ENCODE measurements around the gene PHF12.
"Not testable (repeated sequence)": the region's sequence is repeated elsewhere in the genome, so short reads cannot be mapped to it uniquely, and the experiment has no call there.

The PHF12 gene

GRCh38 chr17:28882154-28882895 lies 69.0 kb downstream of the PHF12 start:
- DNase-seq (ENCODE audit: insufficient read length, low spot score) (no peak), FAIRE-seq (no peak)
- TF ChIP-seq TAF1 (IDR thresholded peaks at IDR 0.05; ENCODE audit: low read depth, low read length) (no peak), POLR2AphosphoS5 (IDR thresholded peaks at IDR 0.05; ENCODE audit: low read depth, low read length) (no peak), POLR2A (IDR thresholded peaks at IDR 0.05; ENCODE audit: low read depth, low read length) (no peak), PAX5 (IDR thresholded peaks at IDR 0.05; ENCODE audit: insufficient read depth, low read length, severe bottlenecking) (no peak), POU2F2 (IDR thresholded peaks at IDR 0.05; ENCODE audit: low read depth, low read length) (no peak), SPI1 (IDR thresholded peaks at IDR 0.05; ENCODE audit: low read depth, low read length) (no peak)

DNA sequence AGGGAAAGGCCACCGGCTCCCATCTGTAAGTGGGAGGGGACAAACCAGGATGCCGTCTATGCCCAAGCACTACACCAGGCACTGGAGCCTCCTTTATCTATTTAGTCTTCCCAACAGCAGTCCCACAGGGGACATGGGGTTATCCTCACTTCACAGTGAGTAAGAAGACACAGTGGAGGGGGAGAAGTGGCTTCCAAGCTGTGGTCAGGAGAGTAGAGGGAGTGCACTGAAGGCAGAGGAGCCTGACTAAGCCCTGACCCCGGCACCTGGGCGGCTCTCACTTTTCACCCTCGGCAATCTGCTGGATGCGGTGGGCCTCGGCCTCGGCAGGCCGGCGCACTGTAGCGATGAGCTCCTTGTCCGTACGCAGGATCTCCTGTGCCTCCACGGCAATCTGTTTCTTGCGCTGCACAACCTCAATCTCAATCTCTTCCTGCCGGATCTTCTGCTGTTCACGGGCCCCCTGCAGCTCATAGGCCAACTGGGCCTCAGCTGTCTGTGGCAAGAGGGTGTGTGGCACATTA lies 69.7 kb downstream of the PHF12 start:
- FAIRE-seq (no peak), DNase-seq (ENCODE audit: insufficient read length, low spot score) (no peak)
- no peak for TF ChIP-seq SPI1 (IDR thresholded peaks at IDR 0.05; ENCODE audit: low read depth, low read length)
- TF ChIP-seq POLR2AphosphoS5 (IDR thresholded peaks at IDR 0.05; ENCODE audit: low read depth, low read length), result no peak
- no peak for TF ChIP-seq POU2F2 (IDR thresholded peaks at IDR 0.05; ENCODE audit: low read depth, low read length)
- no peak for TF ChIP-seq PAX5 (IDR thresholded peaks at IDR 0.05; ENCODE audit: insufficient read depth, low read length, severe bottlenecking)

DNA sequence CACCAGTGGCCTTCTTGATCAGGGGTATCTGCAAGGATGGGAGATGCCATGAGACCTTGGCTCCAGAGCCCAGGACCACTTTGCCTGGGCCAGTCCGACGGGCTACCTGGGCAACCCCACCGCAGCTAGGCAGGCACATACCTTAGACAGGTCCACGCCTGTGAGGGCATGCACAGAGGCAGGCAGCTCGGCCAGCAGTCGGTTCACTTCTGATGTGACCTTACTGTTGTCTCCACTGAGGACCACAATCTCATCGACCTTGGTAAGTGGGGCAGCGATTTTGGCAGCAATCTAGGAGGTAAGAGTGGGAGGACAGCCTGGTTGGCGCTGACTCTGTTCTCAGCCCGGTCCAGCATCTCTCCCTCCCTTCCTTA lies 70.8 kb downstream of the PHF12 start:
- no peak for FAIRE-seq
- TF ChIP-seq POU2F2 (IDR thresholded peaks at IDR 0.05; ENCODE audit: low read depth, low read length), result no peak
- no peak for TF ChIP-seq PAX5 (IDR thresholded peaks at IDR 0.05; ENCODE audit: insufficient read depth, low read length, severe bottlenecking)
- TF ChIP-seq POLR2AphosphoS5 (IDR thresholded peaks at IDR 0.05; ENCODE audit: low read depth, low read length), result no peak
- no peak for TF ChIP-seq SPI1 (IDR thresholded peaks at IDR 0.05; ENCODE audit: low read depth, low read length)
- TF ChIP-seq TAF1 (IDR thresholded peaks at IDR 0.05; ENCODE audit: low read depth, low read length), result no peak
- no peak for TF ChIP-seq POLR2A (IDR thresholded peaks at IDR 0.05; ENCODE audit: low read depth, low read length)

GRCh38 chr17:28879886-28880571 lies 71.3 kb downstream of the PHF12 start:
- no peak for TF ChIP-seq SPI1 (IDR thresholded peaks at IDR 0.05; ENCODE audit: low read depth, low read length)
- no peak for TF ChIP-seq POU2F2 (IDR thresholded peaks at IDR 0.05; ENCODE audit: low read depth, low read length)
- no peak for TF ChIP-seq PAX5 (IDR thresholded peaks at IDR 0.05; ENCODE audit: insufficient read depth, low read length, severe bottlenecking)
- TF ChIP-seq TAF1 (IDR thresholded peaks at IDR 0.05; ENCODE audit: low read depth, low read length), result no peak
- no peak for TF ChIP-seq POLR2A (IDR thresholded peaks at IDR 0.05; ENCODE audit: low read depth, low read length)
- TF ChIP-seq POLR2AphosphoS5 (IDR thresholded peaks at IDR 0.05; ENCODE audit: low read depth, low read length), result no peak
- FAIRE-seq (no peak), DNase-seq (ENCODE audit: insufficient read length, low spot score) (no peak)

More for the DNA sequence above, 70.8 kb downstream of the PHF12 start:
- no peak for DNase-seq (ENCODE audit: insufficient read length, low spot score)

GRCh38 chr17:28878981-28879380 lies 72.3 kb downstream of the PHF12 start:
- FAIRE-seq (peak; percentile 91), DNase-seq (ENCODE audit: insufficient read length, low spot score) (peak; percentile 70)
- TF ChIP-seq POU2F2 (IDR thresholded peaks at IDR 0.05; ENCODE audit: low read depth, low read length) (no peak), PAX5 (IDR thresholded peaks at IDR 0.05; ENCODE audit: insufficient read depth, low read length, severe bottlenecking) (no peak), SPI1 (IDR thresholded peaks at IDR 0.05; ENCODE audit: low read depth, low read length) (no peak), POLR2A (IDR thresholded peaks at IDR 0.05; ENCODE audit: low read depth, low read length) (no peak), TAF1 (IDR thresholded peaks at IDR 0.05; ENCODE audit: low read depth, low read length) (no peak), POLR2AphosphoS5 (IDR thresholded peaks at IDR 0.05; ENCODE audit: low read depth, low read length) (no peak)

DNA sequence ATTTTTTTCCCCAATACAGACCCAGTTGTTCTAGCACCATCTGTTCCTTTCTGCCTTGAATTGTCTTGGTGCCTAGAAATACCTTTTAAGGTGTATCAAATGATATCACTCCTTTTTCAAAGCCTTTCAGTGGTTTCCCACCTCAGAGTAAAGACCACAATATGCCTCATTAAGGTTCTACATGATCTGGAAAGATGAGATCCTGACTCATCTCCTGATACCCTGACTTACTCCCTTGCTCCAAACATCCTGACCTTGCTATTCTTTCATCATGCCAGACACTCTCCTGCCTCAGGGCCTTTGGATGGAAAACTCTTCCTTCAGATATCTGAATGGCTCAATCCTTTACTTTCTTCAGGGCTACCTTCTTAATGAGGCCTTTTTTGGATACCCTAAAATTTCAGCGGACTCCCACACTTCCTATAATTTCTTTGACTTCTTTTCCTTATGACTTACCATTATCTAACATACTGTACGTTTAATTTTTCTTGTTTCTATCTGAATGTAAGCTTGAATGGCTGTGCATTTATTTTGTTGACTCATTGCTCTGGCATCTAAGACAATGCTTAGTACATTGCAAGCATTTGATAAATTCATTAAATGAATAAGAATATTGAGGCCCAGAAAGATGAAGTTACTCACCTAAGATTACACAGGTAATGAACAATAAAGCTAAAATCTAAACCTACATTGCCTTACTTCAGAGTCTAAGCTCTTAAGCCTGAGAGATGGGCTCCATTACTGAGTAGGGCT lies 73.0 kb downstream of the PHF12 start:
- no peak for DNase-seq (ENCODE audit: insufficient read length, low spot score)
- no peak for FAIRE-seq
- TF ChIP-seq SPI1 (IDR thresholded peaks at IDR 0.05; ENCODE audit: low read depth, low read length) (no peak), POLR2A (IDR thresholded peaks at IDR 0.05; ENCODE audit: low read depth, low read length) (no peak), PAX5 (IDR thresholded peaks at IDR 0.05; ENCODE audit: insufficient read depth, low read length, severe bottlenecking) (no peak), POU2F2 (IDR thresholded peaks at IDR 0.05; ENCODE audit: low read depth, low read length) (no peak), TAF1 (IDR thresholded peaks at IDR 0.05; ENCODE audit: low read depth, low read length) (no peak), POLR2AphosphoS5 (IDR thresholded peaks at IDR 0.05; ENCODE audit: low read depth, low read length) (no peak)

GRCh38 chr17:28877150-28877711 lies 74.1 kb downstream of the PHF12 start:
- not testable (repeated sequence) for FAIRE-seq; DNase-seq (ENCODE audit: insufficient read length, low spot score)

DNA sequence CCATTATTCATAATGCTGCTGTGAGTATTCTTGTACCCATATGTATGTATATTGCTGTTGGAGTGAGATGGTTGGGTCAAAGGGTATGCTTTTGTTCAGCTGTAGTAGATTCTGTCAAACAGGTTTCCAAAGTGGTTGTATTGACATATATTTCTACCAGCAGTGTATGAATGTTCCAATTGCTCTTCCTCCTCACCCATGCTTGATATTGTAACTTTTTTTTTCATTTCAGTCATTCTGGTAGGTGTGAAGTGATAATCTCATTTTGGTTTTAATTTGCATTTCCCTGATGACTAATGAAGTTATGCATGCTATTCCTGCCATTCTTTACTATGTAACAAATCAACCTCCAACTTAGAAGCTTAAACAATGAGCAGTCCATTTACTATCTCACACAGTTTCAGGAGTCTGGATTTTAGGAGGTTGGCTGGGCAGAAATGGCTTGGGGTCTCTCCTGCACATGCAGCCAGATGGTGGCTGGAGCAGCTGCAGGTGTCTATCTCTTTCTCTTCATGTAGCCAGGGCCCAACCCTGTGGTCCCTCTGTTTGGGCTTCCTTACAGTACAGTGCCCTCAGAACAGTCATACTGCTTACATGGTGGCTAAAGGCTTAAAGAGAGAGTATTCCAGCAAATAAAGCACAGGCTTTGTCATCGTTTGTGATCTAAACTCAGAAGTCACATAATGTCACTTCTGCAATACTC lies 75.3 kb downstream of the PHF12 start:
- DNase-seq (ENCODE audit: insufficient read length, low spot score), result no peak
- no peak for FAIRE-seq
- no peak for TF ChIP-seq POLR2A (IDR thresholded peaks at IDR 0.05; ENCODE audit: low read depth, low read length)
- TF ChIP-seq POU2F2 (IDR thresholded peaks at IDR 0.05; ENCODE audit: low read depth, low read length), result no peak
- no peak for TF ChIP-seq POLR2AphosphoS5 (IDR thresholded peaks at IDR 0.05; ENCODE audit: low read depth, low read length)
- TF ChIP-seq PAX5 (IDR thresholded peaks at IDR 0.05; ENCODE audit: insufficient read depth, low read length, severe bottlenecking), result no peak
- no peak for TF ChIP-seq SPI1 (IDR thresholded peaks at IDR 0.05; ENCODE audit: low read depth, low read length)
- no peak for TF ChIP-seq TAF1 (IDR thresholded peaks at IDR 0.05; ENCODE audit: low read depth, low read length)
